Kidney glomerular epithelial cell (primary cell): ENCODE measurements around the gene SEPTIN10.
"Not testable (repeated sequence)": the region's sequence is repeated elsewhere in the genome, so short reads cannot be mapped to it uniquely, and the experiment has no call there.

ENCODE experiments used
- DNase-seq: peaks from one replicate; lab custom pipeline; 2025; lab: John Stamatoyannopoulos, UW

Gene SEPTIN10

DNA sequence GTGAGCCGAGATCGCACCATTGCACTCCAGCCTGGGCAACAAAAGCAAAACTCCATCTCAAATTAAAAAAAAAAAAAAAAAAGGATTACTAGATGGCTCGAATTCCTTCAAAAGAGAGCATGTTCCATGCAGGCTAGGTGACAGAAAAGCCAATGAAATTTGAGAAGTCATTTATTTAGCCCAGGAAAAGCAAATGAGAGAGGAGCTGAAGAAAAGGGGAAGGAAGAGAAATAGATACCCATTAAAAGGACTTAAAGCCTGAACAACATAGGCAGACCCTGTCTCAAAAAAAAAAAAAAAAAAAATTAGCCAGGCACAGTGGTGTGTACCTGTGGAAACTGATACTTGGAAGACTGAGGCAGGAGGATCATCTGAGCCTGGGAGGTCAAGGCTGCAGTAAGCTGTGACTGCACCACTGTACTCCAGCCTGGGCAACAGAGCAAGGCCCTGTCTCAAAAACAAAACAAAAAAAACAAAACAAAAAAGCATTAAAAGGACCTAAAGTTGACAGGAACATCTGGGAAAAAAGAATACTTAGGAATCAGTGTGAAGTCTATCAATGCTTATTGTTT lies 11.1 kb downstream of the SEPTIN10 start:
- no peak for DNase-seq

DNA sequence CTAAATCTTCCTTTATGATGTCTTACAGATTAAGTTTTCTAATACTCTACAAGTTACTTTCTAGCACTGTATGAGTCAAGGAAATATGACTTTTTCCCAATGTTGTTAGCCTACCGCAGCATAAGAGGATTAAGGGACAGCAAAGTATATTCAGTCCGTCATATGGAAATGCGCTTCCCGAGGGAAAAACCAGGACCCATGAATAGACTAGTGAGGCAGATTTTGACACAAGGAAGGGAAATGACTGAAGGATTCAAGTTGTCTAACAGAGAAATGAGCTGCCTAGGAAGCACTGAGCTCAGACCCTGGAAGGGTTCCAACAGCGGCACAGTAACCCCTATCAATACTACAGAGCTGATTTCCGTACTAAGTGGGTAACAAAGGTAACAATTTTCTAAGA lies 12.0 kb downstream of the SEPTIN10 start:
- no peak for DNase-seq

DNA sequence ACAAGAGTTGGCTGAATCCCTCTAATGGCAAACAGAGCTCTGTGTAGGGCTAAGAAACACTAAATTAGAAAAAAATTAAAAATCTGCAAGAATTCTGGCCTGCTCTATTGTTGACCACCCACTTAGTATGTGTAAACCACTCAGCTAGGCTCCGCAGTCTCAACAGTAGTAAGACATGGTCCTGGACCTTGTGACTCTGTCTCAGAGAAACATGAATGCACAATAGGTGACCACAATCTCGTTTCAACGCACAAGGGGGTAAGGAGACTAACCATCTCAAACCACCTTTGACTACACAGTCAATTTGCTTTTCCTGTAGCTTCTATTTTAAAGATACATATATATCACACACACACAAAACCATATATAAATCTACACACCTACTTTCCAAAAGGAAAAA lies 16.5 kb downstream of the SEPTIN10 start:
- no peak for DNase-seq

DNA sequence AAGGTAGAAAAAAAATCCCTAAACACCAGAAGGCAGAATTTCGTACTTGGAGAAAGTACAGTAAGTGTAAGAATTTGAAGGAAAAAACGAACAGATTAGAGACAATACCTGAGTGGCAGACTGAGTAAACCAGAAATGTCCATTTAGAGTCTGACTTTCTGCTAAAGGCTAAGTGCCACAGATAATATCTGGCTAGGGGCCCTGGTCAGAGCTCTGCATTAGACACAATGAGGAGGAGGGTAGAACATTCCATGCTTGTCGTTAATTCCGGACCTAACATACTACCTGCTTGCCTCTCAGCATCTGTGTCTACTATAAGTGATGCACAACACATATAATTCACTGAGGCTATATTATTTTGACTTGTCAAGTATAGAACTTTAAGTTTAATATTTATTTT lies 18.1 kb downstream of the SEPTIN10 start:
- no peak for DNase-seq

DNA sequence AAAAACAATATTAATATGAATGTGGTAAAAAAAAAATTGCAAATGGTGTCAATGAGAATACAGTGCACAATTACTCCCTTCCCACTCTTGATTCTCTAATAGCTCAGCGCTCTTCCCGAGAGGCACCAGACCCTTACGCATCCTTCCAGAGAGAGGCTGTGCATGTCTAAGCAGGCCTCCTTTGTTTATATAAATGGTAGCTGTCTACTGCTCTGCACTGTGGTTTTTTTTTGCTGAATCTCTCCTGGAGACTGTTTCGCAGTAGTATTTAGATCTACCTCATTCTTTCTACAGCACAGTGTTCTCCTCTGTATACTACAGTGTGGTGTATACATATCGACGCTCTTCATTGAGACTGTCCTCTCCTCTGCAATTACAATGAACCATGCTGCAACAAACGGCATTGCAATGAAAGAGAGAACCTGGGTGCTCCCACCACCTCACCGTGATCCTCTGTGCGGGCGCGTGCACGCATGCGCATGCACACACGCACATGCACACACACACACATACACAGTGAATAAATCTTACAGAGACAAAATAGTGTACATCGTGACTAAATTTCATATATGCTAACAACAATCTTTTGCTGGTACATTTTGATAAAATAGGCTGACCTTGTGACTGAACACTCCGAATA lies 19.4 kb downstream of the SEPTIN10 start:
- DNase-seq: no peak

DNA sequence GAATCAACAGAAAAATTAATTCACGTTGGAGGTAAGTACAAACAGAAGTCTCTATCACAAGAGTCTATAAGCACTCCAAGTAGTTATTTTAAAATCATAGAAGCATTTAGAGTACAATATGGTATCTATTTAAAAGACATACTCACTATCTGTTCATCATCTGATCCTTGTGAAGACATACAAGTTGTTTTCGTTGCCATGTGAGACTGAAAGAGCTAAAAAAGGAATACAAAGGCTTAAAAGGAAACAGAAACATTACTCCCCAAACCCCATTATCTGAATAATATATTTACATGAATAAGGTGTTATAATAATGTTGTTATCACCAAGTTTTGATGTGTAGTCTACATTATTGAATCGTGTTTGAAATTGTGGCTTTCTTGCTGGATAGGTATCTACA lies 20.9 kb downstream of the SEPTIN10 start:
- no peak for DNase-seq

DNA sequence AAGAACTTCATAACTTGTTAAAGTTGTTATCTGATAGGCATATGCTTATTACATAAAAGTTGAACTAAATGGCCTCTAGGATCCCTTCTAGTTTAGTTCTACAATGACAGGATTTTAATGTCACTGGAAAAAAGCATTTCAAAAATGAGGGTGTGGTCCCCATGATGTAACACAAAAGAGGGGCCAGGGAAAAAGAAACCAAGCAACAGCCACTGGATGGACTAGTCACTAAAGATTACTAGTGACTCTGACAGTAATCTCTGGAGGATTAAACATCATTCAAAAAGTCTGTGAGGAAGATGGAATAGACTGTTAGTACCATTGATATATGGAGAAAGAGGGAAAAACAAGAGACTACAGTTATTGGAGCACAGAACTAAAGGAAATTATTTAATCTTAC lies 22.6 kb downstream of the SEPTIN10 start:
- no peak for DNase-seq

DNA sequence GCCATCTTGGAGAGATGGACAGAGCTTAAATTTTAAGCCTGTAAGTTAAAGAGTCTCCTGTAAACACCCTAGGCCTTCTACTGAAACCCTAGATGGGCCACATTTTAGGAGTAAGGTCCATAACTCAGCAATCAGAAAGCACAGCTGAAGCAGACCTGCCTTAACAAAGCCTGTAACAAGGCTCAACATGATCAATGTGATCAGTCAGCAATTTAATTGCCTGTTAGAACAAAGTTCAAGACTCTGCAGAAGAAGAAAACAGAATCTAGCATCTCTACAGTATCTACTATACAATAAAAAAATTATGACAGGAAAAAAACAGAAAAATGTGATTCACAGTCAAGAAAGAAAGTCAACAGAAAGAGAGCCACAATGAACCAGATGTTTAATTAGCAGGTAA lies 27.1 kb downstream of the SEPTIN10 start:
- DNase-seq: no peak

DNA sequence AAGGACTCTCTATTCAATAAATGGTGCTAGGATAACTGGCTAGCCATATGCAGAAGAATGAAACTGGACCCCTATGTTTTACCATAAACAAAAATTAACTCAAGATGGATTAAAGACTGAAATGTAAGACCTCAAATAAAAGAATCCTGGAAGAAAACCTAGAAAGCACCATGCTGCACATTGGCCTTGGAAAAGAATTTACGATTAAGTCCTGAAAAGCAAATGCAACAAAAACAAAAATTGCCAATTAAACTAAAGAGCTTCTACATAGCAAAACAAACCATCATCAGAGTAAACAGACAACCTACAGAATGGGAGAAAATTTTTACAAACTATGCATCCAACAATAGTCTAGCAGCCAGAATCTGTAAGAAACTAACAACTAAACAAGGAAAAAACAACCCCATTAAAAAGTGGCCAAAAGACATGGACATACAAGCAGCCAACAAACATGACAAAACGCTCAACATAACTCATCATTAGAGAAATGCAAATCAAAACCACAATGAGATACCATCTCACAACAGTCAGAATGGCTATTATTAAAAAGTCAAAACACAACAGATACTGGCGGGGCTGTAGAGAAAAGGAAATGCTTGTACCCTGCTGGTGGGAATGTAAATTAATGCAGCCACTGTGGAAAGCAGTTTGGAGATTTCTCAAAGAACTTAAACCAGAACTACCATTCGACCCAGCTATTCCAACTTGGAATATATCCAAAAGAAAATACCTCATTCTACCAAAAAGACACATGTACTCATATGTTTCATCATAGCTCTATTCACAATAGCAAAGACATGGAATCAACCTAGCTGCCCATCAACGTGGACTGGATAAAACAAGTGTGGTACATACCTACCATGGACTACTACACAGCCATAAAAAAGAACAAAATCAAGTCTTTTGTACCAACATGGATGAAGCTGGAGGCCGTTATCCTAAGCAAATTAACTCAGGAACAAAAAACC lies 30.6 kb downstream of the SEPTIN10 start:
- no peak for DNase-seq

DNA sequence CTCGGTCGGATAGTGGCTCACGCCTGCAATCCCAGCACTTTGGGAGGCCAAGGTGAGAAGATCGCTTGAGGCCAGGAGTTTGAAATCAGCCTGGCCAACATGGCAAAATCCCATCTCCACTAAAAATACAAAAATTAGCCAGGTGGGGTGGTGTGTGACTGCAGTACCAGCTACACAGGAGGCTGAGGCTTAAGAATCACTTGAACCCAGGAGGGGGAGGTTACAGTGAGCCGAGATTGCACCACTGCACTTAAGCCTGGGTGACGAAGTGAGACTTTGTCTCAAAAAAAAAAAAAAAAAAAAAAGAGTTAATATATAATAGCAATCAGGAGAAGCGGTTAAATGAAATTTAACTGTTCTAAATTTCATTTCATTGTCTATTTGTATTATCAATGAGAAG lies 36.1 kb downstream of the SEPTIN10 start:
- not testable (repeated sequence) for DNase-seq

DNA sequence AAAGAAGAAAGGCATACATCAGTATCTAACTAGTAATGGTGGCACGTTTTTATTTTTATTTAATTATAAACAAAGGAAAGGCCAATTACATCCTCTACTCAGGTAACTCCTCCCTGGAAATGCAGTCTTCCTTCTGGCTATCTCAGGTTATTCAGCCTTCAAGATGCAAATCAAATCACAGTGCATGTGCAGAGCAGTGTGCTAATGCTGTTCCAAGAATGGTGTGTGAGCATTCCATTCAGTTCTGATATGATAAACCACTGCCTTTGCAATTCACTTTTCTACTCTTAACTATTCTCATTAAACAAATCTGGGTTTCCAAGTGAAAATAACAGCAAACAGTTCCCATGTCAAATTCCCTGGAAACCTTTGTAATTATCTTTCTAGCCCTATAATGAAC lies 38.4 kb downstream of the SEPTIN10 start:
- no peak for DNase-seq

DNA sequence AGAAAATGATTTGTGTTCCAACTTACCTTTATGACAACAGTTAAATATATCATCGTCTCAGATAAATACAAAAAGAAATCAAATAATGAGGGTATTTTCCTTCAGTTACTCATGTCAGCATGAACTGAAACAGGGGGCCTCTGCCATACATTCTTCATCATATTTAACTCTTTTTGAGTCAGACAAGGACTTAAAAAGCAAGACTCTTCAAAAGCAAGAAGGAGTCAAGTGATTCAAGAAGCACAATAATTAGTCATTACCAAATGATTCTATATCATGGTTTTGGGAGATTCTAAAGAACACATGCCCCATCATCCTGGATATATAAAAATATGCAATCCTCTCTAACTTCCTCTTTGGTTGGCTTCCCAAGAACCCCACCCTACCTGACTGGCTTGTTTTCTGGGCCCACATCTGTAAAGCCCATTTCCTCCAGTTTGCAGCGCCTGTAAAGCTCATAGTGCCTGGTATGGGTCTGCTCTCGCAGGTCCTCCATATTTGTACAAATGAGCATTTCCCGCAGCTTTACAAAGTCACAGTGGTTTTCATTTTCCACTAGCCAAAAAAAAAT lies 49.7 kb downstream of the SEPTIN10 start:
- no peak for DNase-seq

DNA sequence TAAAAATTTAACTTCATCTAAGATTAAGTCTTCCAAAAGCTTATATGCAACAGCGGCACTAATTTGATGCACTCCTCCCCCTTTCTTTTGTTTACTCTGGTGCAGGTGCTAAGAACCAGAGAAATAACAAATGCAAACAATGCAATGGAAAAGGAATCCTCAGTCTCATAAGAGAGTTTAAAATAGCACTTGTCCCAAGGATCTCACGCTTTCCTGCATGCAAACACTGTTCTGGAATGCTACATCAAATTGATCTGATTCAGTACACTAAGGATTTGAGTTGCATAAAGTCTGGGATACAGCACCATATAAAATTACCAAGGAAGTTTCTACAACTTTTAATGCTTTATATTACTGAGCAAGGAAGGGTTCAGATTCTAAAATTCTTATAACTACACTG lies 50.5 kb downstream of the SEPTIN10 start:
- no peak for DNase-seq

DNA sequence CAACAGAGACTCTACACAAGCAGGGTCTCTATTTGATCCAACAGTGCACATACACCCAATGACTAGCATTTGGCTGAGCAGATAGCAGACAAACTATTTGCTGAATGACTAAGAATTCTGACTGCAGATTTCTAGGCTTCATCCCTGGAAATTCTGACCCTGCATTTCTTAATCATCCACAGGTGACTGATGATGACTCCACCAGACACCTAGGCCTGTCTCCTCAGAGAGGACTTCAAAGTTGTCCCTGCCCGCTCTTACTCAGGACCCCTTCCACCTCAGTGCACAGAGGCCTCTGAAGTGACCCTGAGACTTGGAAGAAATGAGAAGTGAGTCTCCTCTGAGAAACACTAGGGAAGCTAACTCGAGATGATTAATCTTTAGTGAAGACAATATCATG lies 51.3 kb downstream of the SEPTIN10 start:
- DNase-seq: peak; percentile 13

DNA sequence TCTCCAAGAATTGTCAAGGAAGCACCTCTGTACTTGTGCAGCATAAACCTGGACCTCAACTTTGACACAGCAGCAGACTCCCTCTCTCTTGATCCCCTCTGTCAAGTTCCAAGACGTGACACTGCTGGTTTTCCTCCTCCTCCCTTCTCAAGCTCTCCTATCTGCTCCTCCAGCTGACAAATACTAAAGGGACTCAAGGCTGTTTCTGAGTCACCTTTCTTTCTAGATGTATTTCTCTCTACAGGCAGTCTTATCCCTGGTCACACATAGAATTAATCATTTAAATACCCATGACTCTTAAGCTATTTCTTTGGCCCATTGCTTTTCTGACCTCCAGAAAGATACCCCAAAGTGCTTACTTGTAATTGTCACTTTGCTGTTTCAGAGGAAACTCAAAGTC lies 53.5 kb downstream of the SEPTIN10 start:
- peak; percentile 2 for DNase-seq

DNA sequence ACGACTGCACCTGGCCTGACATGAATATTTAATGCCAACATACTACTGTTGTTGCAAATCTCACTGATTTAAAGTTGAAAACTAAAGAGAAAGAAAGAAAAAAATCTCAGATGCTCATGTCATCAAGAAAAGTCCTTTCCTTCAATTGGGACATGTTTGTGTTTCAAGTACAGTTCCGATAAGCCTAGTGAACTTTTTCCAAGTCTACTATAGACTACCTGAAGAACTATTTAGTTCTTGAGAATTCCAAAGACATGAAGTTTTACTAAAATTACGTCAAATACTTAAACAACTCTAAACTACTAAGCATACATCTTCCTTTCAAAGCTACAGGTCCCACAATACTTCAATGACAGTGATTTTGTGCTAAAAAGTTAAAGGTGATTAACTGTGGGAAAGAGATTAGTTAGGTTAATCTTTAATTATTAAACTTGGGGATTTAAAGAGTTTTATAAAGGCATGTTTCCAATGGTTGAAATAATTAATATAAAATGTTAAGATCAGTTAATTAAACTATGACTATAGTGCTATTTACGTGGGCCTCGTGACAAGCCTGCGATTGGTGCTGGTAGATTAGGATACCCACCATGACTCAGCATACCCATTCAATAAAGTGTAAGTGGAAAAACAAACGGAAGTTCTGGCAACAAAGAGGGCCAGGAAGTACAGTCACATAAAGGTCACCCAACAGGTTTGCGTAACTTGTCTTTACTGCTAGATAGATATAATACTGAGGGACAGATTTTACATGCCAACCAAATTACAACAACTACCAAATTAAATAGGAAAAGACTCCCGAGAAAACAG lies 55.5 kb downstream of the SEPTIN10 start:
- DNase-seq: peak; percentile 48

DNA sequence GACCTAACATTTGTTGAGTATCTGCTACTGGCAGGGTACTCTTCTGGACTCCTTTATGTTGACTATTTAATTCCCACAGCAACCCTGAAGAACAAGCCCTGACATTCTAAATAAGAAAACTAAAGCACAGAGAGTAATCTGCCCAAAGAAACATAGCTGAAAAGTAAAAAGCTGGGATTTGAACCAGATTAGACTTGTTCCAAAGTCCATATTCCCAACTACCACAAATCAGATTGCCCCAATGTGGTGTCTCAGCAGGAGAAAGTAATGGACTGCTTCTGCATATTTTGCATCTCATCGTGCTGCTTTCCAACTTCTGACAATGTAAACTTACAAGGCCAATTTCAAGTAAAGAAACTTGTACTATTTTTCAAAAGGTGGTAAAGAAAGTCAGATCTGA lies 56.5 kb downstream of the SEPTIN10 start:
- no peak for DNase-seq

DNA sequence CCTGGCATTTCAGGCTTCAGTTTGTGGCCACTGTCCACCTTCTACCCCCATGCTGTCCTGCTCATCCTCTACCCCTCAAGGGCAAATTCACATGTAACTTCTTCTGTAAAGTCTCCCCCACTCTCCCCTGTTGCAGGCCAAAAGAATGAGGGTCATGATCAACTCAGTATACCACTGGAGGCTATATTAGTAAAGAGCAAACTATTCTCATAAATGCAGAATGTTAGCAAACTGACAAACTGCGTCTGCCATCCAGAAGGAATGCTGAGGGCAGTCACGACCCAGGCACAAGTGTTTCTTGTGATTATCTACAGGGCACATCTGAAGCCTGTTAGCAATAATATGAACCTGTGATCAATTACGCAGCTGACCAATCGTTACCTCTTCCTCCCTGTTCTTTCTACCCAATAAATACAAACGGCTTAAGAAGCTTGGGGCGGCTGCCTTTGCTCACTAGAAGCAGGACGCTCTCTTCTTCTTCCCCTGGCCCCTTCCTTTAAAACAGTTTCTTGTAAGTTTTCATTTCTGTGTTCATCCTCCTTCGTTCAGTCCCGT lies 58.3 kb downstream of the SEPTIN10 start:
- DNase-seq: no peak

DNA sequence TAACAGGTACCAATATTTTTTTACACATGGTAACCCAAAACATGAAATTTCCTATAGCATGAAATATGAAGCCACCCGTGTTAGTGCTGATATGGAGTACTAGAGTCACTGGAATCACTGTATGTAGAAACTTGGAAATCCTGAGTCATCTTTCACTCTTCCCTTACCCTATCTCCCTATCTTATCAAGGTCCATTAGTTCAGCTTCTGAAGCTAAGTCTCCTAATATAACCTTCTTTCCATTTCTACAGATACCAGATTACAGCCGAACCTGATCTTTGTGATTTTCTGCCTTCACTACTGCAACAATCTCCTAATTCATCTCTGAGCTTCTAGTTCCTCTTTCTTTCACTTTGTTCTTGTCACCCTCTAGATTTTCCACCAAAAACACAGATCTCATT lies 59.0 kb downstream of the SEPTIN10 start:
- DNase-seq: no peak

DNA sequence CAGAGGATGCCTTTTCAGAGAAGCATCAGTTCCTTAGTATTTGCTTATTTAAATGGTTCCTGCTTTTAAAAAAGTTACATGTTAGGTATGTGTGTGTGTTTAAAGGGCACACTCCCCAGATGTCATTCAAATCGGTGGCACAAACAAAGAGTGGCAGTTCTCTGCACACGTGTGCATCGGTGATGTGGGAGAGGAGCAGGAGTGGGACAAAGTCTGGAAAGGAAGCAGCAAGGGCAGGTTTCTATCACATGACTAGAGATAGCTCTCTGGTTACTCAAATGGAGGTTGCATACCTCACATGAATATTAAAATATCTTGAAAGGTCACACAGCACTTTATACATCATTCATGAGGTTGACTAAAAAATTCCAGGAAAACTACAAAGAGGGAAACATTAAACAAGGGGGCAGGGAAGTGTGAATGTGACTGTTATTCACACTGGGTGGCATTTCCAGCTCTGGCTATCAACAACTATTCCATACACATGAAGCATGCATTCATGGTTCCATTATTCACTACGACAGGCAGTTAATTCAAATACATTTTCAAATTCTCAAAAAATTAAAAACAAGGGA lies 64.7 kb downstream of the SEPTIN10 start:
- no peak for DNase-seq

DNA sequence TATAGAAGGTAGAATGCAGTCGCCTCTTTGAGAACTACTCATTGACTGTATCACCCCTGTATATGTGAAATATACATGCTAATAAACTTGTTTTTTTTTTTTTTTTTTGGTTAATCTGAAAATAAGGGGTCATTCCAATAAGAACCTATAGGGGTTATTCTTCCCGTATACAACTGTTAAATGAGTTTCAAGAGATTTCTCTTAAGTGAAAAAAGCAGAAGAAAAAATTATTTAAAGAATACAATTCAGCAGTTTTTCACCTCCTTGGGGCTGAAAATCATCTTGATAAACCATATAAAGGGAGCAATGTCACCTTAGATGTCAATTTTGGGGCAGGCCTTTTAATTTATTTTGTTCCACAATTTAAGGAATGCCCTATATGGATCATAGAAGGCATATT lies 66.5 kb downstream of the SEPTIN10 start:
- no peak for DNase-seq
